ENCODE results near the gene USP3. TPM values are rescaled to one million over a fixed set of nuclear protein-coding genes. Genes with fewer than 3 reads are reported as not detected.

The USP3 gene
- total RNA-seq, 1 donor from 2014 or later, result 57.3 TPM

GRCh38 chr15:63478243-63478642, 26.1 kb upstream of the USP3 start:
- Mint-ChIP-seq H3K27me3 (peaks cover 2% of the 10 kb centered on the region), H3K36me3 (no peaks in the 10 kb centered on the region), H3K4me1 (ENCODE audit: unreplicated experiment) (peaks cover 33% of the 10 kb centered on the region), H3K9me3 (no peaks in the 10 kb centered on the region), H3K4me3 (no peak overlapping the region), H3K27ac (no peak overlapping the region)
- TF ChIP-seq CTCF (conservative IDR thresholded peaks at IDR 0.05), result no peak
- no peak for DNase-seq (ENCODE audit: extremely low spot score, unreplicated experiment)

- H3K9me3 Mint-ChIP-seq, result no peaks in the 10 kb centered on the region
- H3K4me1 Mint-ChIP-seq (ENCODE audit: unreplicated experiment), result peaks cover 32% of the 10 kb centered on the region
- no peak for TF ChIP-seq CTCF (conservative IDR thresholded peaks at IDR 0.05)
- no peak for DNase-seq (ENCODE audit: extremely low spot score, unreplicated experiment)
- H3K4me3 Mint-ChIP-seq, result no peak overlapping the region
- no peak overlapping the region for H3K27ac Mint-ChIP-seq
- no peaks in the 10 kb centered on the region for H3K36me3 Mint-ChIP-seq
- H3K27me3 Mint-ChIP-seq, result no peaks in the 10 kb centered on the region
Observed at GRCh38 chr15:63480441-63480821, 24.0 kb upstream of the USP3 start.

GRCh38 chr15:63481105-63481810, 23.1 kb upstream of the USP3 start:
- H3K4me1 Mint-ChIP-seq (ENCODE audit: unreplicated experiment), result peaks cover 28% of the 10 kb centered on the region
- DNase-seq (ENCODE audit: extremely low spot score, unreplicated experiment), result no peak
- H3K9me3 Mint-ChIP-seq, result no peaks in the 10 kb centered on the region
- TF ChIP-seq CTCF (conservative IDR thresholded peaks at IDR 0.05), result no peak
- H3K27me3 Mint-ChIP-seq, result no peaks in the 10 kb centered on the region
- no peak overlapping the region for H3K4me3 Mint-ChIP-seq
- no peak overlapping the region for H3K27ac Mint-ChIP-seq
- H3K36me3 Mint-ChIP-seq, result no peaks in the 10 kb centered on the region

GRCh38 chr15:63482874-63483323, 21.5 kb upstream of the USP3 start:
- Mint-ChIP-seq H3K9me3 (no peaks in the 10 kb centered on the region), H3K27ac (no peak overlapping the region), H3K4me1 (ENCODE audit: unreplicated experiment) (peaks cover 30% of the 10 kb centered on the region), H3K36me3 (no peaks in the 10 kb centered on the region), H3K4me3 (no peak overlapping the region), H3K27me3 (peaks cover 3% of the 10 kb centered on the region)
- DNase-seq (ENCODE audit: extremely low spot score, unreplicated experiment), result no peak
- no peak for TF ChIP-seq CTCF (conservative IDR thresholded peaks at IDR 0.05)

GRCh38 chr15:63483521-63484371, 20.6 kb upstream of the USP3 start:
- Mint-ChIP-seq H3K27ac (no peak overlapping the region), H3K4me1 (ENCODE audit: unreplicated experiment) (peaks cover 26% of the 10 kb centered on the region), H3K27me3 (peaks cover 3% of the 10 kb centered on the region), H3K4me3 (no peak overlapping the region), H3K9me3 (no peaks in the 10 kb centered on the region), H3K36me3 (no peaks in the 10 kb centered on the region)
- DNase-seq (ENCODE audit: extremely low spot score, unreplicated experiment), result no peak
- TF ChIP-seq CTCF (conservative IDR thresholded peaks at IDR 0.05), result no peak
